Choroid plexus epithelial cell (primary cell): Measurements from ENCODE around the gene CABP2.
A peak's percentile ranks its signal among the peaks of the same experiment; 100 is the strongest.

Experiments
- DNase-seq: peaks from one replicate; pipeline ENCODE4 v3.0.0-alpha.2; 2010; ENCODE audit warnings: low read depth
- H3K4me3 ChIP-seq: 2 replicates; pipeline ENCODE4 v1.5.1; 2011; ENCODE audit warnings: low read depth, mild to moderate bottlenecking, control low read depth, low read length, moderate library complexity
- TF ChIP-seq, protein P1 (sequence below): conservative IDR thresholded peaks from 2 replicates; pipeline ENCODE4 v1.5.1; 2011; ENCODE audit warnings: low read depth, mild to moderate bottlenecking, control low read depth, inconsistent platforms, low read length, moderate library complexity

Gene CABP2

GRCh38 chr11:67472882-67473281 lies 50.4 kb downstream of the CABP2 start:
- H3K4me3 ChIP-seq, result no peak overlapping the region
- TF ChIP-seq, protein P1, sequence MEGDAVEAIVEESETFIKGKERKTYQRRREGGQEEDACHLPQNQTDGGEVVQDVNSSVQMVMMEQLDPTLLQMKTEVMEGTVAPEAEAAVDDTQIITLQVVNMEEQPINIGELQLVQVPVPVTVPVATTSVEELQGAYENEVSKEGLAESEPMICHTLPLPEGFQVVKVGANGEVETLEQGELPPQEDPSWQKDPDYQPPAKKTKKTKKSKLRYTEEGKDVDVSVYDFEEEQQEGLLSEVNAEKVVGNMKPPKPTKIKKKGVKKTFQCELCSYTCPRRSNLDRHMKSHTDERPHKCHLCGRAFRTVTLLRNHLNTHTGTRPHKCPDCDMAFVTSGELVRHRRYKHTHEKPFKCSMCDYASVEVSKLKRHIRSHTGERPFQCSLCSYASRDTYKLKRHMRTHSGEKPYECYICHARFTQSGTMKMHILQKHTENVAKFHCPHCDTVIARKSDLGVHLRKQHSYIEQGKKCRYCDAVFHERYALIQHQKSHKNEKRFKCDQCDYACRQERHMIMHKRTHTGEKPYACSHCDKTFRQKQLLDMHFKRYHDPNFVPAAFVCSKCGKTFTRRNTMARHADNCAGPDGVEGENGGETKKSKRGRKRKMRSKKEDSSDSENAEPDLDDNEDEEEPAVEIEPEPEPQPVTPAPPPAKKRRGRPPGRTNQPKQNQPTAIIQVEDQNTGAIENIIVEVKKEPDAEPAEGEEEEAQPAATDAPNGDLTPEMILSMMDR, result no peak
- no peak for DNase-seq

DNA sequence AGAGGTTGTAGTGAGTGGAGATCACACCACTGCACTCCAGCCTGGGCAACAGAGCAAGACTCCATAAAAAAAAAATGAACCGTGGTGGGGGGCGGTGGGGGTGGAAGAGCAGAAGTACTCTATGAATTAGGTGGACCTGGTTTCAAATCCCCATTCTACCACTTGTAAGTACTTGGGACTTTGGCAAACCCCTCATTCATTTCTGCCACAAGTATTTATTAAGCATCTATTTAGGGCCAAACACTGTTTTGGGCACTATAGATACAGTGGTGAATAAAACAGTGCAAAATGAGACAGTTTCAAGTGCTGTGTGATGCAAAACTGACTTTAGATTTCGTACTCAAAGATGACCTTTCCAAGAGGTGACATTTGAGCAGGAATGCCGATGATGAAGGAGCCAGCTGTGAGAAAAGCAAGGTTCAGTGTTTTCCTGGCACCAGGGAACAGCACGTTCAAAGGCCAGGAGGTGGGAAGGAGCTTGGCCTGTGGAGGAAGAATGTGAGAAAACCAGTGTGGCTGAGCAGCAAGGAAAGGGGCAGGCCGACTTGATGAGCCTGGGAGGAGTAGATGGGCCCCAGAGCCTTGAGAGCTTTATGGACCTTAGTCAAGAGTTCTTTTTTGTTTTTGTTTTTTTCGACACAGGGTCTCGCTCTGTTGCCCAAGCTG lies 52.8 kb downstream of the CABP2 start:
- DNase-seq, result no peak
- TF ChIP-seq, protein P1, result no peak
- no peak overlapping the region for H3K4me3 ChIP-seq

DNA sequence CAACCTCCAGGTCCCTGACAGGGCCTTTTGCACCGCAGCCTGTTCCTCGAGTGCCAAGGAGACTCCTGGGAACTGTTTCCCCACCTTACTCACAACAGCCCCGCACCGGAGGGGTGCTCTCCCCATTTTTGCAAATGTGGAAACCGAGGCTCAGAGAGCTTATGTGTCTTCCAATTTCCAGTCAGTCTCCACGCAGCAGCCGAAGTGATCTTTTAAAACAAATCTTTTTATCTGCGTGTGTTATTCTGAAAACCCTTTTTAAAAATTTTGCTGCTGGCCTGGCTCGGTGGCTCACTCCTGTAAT lies 53.8 kb downstream of the CABP2 start:
- H3K4me3 ChIP-seq, result peak overlapping the region; percentile 83
- TF ChIP-seq, protein P1, result no peak
- DNase-seq, result no peak
